ENCODE results near the gene AHSA1. TPM values are rescaled to one million over a fixed set of nuclear protein-coding genes. Genes with fewer than 3 reads are reported as not detected.

The AHSA1 gene
- polyA plus RNA-seq, 2 donors: 75.4 to 97.4 TPM

DNA sequence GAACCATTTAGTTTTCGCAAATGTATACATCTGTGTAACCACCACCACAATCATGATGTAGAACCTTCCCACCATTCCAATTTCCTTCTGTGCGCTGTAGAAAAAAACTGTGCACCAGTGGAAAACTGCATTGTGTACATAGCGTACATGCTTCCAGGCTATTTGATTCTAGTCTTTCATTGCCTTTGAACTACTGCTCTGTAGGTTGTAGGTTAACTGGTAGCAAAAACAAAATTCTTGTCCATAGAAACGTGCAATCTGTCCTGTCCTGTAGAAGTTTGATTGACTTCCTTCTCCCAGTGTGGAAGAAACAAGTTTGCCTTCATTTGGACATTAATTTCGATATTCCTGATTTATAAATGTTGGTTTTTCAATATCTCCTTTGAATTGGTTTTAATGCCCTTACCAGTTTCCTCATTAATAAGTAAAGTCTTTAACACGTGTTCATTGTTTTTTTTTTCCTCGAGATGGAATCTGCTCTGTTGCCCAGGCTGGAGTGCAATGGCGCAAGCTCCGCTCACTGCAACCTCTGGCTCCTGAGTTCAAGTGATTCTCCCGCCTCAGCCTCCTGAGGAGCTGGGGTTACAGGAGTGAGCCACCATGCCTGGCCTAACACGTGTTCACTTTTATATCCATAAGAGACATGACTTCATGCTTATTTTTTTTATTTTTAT lies 44.4 kb downstream of the AHSA1 start:
- H3K36me3 ChIP-seq (ENCODE audit: control insufficient read depth in 2 of 2, insufficient read depth in 2 of 2, low read length in 1 of 2): peaks cover 0 to 2% of the 10 kb centered on the region in 2 donors
- 78 to 81% methylated on average over 11 of the region's 11 CpGs for WGBS, 2 donors
- H3K27me3 ChIP-seq (ENCODE audit: control insufficient read depth in 1 of 2, insufficient read depth in 2 of 2, low read length in 2 of 2): peaks cover 0 to 5% of the 10 kb centered on the region in 2 donors
- H3K27ac ChIP-seq (ENCODE audit: low read depth in 2 of 2, low read length in 1 of 2): no peak overlapping the region
- H3K4me3 ChIP-seq (ENCODE audit: low read depth in 1 of 2, low read length in 2 of 2): no peak overlapping the region
- H3K9me3 ChIP-seq (ENCODE audit: control insufficient read depth in 2 of 2, insufficient read depth in 1 of 2, low read depth in 1 of 2, low read length in 1 of 2): no peaks in the 10 kb centered on the region
- H3K4me1 ChIP-seq (ENCODE audit: control insufficient read depth in 2 of 2, insufficient read depth in 2 of 2, low read length in 1 of 2): peaks cover 5 to 7% of the 10 kb centered on the region in 2 donors

DNA sequence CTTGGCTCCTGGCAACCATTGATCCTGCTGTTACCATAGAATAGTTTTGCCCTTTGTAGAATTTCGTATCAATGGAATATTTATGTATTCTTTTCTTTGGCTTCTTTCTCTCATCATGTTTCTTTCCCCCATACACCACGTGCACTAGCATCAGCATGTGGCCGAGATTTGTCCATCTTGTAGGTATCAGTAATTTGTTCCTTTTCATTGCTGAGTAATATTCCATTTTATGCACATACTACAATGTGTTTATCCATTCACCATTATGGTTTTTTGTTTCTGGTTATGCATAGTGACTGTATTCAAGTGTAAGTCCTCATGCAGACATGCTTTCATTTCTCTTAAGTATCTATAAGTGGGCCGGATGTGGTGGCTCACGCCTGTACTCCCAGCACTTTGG lies 45.2 kb downstream of the AHSA1 start:
- Histone ChIP-seq H3K36me3 (ENCODE audit: control insufficient read depth in 2 of 2, insufficient read depth in 2 of 2, low read length in 1 of 2) (peaks cover 4% of the 10 kb centered on the region in 2 donors), H3K27ac (ENCODE audit: low read depth in 2 of 2, low read length in 1 of 2) (no peak overlapping the region), H3K4me1 (ENCODE audit: control insufficient read depth in 2 of 2, insufficient read depth in 2 of 2, low read length in 1 of 2) (peaks cover 4 to 5% of the 10 kb centered on the region in 2 donors), H3K4me3 (ENCODE audit: low read depth in 1 of 2, low read length in 2 of 2) (no peak overlapping the region), H3K9me3 (ENCODE audit: control insufficient read depth in 2 of 2, insufficient read depth in 1 of 2, low read depth in 1 of 2, low read length in 1 of 2) (no peaks in the 10 kb centered on the region), H3K27me3 (ENCODE audit: control insufficient read depth in 1 of 2, insufficient read depth in 2 of 2, low read length in 2 of 2) (peaks cover 0 to 2% of the 10 kb centered on the region in 2 donors)
- 96 to 98% methylated on average over 5 of the region's 5 CpGs for WGBS, 2 donors

DNA sequence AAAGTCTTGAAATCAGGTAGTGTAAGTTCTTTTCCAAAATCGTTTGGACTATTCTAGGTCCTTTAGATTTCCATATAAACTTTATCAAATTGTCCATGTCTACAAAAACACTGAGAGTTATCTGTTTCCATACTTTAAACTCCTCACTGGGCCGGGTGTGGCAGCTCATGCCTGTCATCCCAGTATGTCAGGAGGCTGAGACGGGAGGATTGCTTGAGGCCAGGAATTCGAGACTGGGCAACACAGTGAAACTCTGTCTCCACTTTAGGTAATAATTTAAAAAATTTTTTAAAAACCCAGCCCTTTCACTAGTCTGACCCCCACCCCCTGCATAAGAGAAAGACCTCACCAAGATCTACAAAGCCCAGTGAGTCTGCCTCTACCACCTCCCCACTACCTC lies 47.1 kb downstream of the AHSA1 start:
- Histone ChIP-seq H3K4me1 (ENCODE audit: control insufficient read depth in 2 of 2, insufficient read depth in 2 of 2, low read length in 1 of 2) (no peaks in the 10 kb centered on the region), H3K4me3 (ENCODE audit: low read depth in 1 of 2, low read length in 2 of 2) (no peak overlapping the region), H3K36me3 (ENCODE audit: control insufficient read depth in 2 of 2, insufficient read depth in 2 of 2, low read length in 1 of 2) (peaks cover 4% of the 10 kb centered on the region in 2 donors), H3K9me3 (ENCODE audit: control insufficient read depth in 2 of 2, insufficient read depth in 1 of 2, low read depth in 1 of 2, low read length in 1 of 2) (no peaks in the 10 kb centered on the region), H3K27ac (ENCODE audit: low read depth in 2 of 2, low read length in 1 of 2) (no peak overlapping the region), H3K27me3 (ENCODE audit: control insufficient read depth in 1 of 2, insufficient read depth in 2 of 2, low read length in 2 of 2) (no peaks in the 10 kb centered on the region)
- 70 to 73% methylated on average over 4 of the region's 4 CpGs for WGBS, 2 donors

DNA sequence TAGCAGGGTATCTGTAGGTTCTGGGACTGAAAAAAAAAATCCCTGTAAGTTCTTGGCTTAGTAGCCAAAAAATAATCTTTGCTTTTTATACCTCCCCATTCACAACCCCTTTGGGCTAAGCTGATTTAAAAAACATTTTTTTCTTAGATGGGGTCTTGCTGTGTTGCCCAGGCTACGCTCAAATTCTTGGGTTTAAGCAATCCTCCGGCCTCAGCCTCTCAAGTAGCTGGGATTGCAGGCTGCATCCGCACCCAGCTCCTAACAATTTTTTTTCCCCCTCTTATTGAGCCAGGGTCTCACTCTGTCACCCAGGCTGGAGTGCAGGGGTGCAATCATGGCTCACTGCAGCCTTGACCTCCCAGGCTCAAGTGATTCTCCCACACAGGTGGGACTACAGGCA lies 49.9 kb downstream of the AHSA1 start:
- Histone ChIP-seq H3K27ac (ENCODE audit: low read depth in 2 of 2, low read length in 1 of 2) (no peak overlapping the region), H3K4me3 (ENCODE audit: low read depth in 1 of 2, low read length in 2 of 2) (no peak overlapping the region), H3K36me3 (ENCODE audit: control insufficient read depth in 2 of 2, insufficient read depth in 2 of 2, low read length in 1 of 2) (peaks cover 16 to 18% of the 10 kb centered on the region in 2 donors), H3K9me3 (ENCODE audit: control insufficient read depth in 2 of 2, insufficient read depth in 1 of 2, low read depth in 1 of 2, low read length in 1 of 2) (no peaks in the 10 kb centered on the region), H3K27me3 (ENCODE audit: control insufficient read depth in 1 of 2, insufficient read depth in 2 of 2, low read length in 2 of 2) (no peaks in the 10 kb centered on the region), H3K4me1 (ENCODE audit: control insufficient read depth in 2 of 2, insufficient read depth in 2 of 2, low read length in 1 of 2) (no peaks in the 10 kb centered on the region)
- 98 to 99% methylated on average over 3 of the region's 3 CpGs for WGBS, 2 donors

DNA sequence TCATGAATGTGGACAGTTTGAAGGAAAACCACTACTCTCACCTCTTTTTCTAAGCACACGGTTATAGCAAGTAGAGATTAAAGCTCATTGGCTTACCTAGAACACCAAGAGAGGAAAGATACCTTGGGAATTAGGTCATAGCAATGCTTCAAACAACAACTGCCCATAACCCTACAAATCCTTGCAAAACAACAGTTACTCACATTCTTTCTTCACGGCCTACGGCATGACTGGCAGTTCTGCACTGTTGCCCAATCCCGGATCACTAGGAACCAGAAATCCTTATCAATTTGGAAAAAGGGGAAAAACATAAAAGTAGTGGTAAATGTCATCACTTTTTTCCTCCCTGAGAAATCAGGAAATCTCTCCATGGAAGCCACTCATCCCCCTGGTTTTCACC lies 50.4 kb downstream of the AHSA1 start:
- no peaks in the 10 kb centered on the region for H3K27me3 ChIP-seq (ENCODE audit: control insufficient read depth in 1 of 2, insufficient read depth in 2 of 2, low read length in 2 of 2)
- H3K27ac ChIP-seq (ENCODE audit: low read depth in 2 of 2, low read length in 1 of 2): no peak overlapping the region
- peaks cover 16 to 18% of the 10 kb centered on the region in 2 donors for H3K36me3 ChIP-seq (ENCODE audit: control insufficient read depth in 2 of 2, insufficient read depth in 2 of 2, low read length in 1 of 2)
- 90 to 95% methylated on average over 4 of the region's 4 CpGs for WGBS, 2 donors
- H3K4me1 ChIP-seq (ENCODE audit: control insufficient read depth in 2 of 2, insufficient read depth in 2 of 2, low read length in 1 of 2): no peaks in the 10 kb centered on the region
- no peak overlapping the region for H3K4me3 ChIP-seq (ENCODE audit: low read depth in 1 of 2, low read length in 2 of 2)
- H3K9me3 ChIP-seq (ENCODE audit: control insufficient read depth in 2 of 2, insufficient read depth in 1 of 2, low read depth in 1 of 2, low read length in 1 of 2): no peaks in the 10 kb centered on the region

DNA sequence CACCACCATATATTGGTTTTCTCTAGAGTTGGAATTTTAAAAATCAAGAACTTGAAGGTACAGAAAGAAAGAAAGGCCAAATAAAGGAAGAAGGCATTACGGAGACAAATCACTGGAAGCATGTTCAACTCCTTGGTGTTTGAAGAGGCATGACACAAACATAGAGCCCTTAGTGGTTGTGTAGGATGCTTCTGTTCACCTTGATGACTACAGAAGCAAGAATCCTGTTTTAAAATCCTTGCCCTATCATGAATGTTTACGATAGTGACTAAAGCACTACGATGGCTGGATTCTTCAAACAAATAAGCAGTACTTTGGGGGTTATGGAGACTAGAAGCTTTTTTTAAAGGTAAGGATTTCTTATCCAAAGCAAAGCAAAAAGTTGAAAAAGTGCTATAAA lies 51.0 kb downstream of the AHSA1 start:
- Histone ChIP-seq H3K4me3 (ENCODE audit: low read depth in 1 of 2, low read length in 2 of 2) (no peak overlapping the region), H3K36me3 (ENCODE audit: control insufficient read depth in 2 of 2, insufficient read depth in 2 of 2, low read length in 1 of 2) (peaks cover 16 to 18% of the 10 kb centered on the region in 2 donors), H3K27ac (ENCODE audit: low read depth in 2 of 2, low read length in 1 of 2) (no peak overlapping the region), H3K4me1 (ENCODE audit: control insufficient read depth in 2 of 2, insufficient read depth in 2 of 2, low read length in 1 of 2) (no peaks in the 10 kb centered on the region), H3K9me3 (ENCODE audit: control insufficient read depth in 2 of 2, insufficient read depth in 1 of 2, low read depth in 1 of 2, low read length in 1 of 2) (no peaks in the 10 kb centered on the region), H3K27me3 (ENCODE audit: control insufficient read depth in 1 of 2, insufficient read depth in 2 of 2, low read length in 2 of 2) (no peaks in the 10 kb centered on the region)
- 93 to 96% methylated on average over 3 of the region's 3 CpGs for WGBS, 2 donors

DNA sequence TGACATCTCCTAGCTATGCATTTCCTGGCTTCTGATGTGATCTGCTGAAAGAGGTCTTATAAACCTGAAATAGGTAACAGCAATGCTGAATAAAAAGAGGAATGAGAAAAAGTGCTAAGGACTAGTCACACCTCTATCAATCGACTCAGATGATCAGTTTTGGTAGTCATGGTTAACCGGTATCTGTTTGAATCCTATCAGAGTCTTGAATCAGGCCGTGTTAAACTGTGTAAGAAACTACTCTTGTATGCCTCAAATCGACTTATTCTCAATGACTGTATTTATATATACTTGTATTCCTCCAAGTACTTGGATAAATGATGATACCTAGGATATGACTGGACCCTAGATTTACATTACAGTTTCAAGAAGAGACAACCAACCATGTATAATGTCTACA lies 51.5 kb downstream of the AHSA1 start:
- no peaks in the 10 kb centered on the region for H3K27me3 ChIP-seq (ENCODE audit: control insufficient read depth in 1 of 2, insufficient read depth in 2 of 2, low read length in 2 of 2)
- 93% methylated on average over 4 of the region's 4 CpGs for WGBS, 2 donors
- no peak overlapping the region for H3K4me3 ChIP-seq (ENCODE audit: low read depth in 1 of 2, low read length in 2 of 2)
- H3K36me3 ChIP-seq (ENCODE audit: control insufficient read depth in 2 of 2, insufficient read depth in 2 of 2, low read length in 1 of 2): peaks cover 16 to 18% of the 10 kb centered on the region in 2 donors
- H3K9me3 ChIP-seq (ENCODE audit: control insufficient read depth in 2 of 2, insufficient read depth in 1 of 2, low read depth in 1 of 2, low read length in 1 of 2): no peaks in the 10 kb centered on the region
- H3K4me1 ChIP-seq (ENCODE audit: control insufficient read depth in 2 of 2, insufficient read depth in 2 of 2, low read length in 1 of 2): no peaks in the 10 kb centered on the region
- no peak overlapping the region for H3K27ac ChIP-seq (ENCODE audit: low read depth in 2 of 2, low read length in 1 of 2)

DNA sequence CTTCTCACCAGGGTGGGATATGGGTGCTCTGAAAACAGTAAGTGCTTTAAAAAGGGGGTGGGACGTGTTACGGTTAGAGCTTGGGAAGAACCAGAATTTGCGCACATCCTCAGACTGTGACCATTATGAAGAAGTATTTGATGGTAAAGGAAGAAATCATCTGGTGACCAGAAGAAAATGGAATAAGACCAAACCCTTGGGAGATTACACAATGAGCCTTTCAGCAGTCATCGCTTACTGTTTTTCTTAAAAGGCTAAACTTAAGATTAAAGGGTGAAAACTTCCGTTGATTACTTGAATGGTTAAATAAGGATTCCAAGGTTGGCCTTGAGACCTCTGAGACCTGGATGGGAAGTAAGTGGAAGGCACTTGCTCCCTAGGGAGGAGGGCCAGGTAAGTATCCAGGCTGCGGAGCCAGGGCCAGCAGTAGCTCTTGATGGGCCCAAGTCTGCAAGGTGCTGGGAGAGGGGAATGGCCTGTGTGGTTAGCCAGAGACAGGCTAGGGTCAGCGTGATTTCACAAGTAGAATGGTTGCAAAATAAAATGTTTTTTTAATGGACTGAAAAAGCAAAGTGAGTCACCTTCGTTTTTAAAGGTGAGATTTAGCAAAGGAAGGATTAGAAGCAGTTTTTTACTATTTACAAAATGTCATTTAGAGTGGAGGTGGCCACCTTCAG lies 53.7 kb downstream of the AHSA1 start:
- Histone ChIP-seq H3K4me3 (ENCODE audit: low read depth in 1 of 2, low read length in 2 of 2) (no peak overlapping the region), H3K27me3 (ENCODE audit: control insufficient read depth in 1 of 2, insufficient read depth in 2 of 2, low read length in 2 of 2) (no peaks in the 10 kb centered on the region), H3K4me1 (ENCODE audit: control insufficient read depth in 2 of 2, insufficient read depth in 2 of 2, low read length in 1 of 2) (no peaks in the 10 kb centered on the region), H3K27ac (ENCODE audit: low read depth in 2 of 2, low read length in 1 of 2) (no peak overlapping the region), H3K36me3 (ENCODE audit: control insufficient read depth in 2 of 2, insufficient read depth in 2 of 2, low read length in 1 of 2) (peaks cover 15 to 18% of the 10 kb centered on the region in 2 donors), H3K9me3 (ENCODE audit: control insufficient read depth in 2 of 2, insufficient read depth in 1 of 2, low read depth in 1 of 2, low read length in 1 of 2) (no peaks in the 10 kb centered on the region)
- WGBS, 2 donors: 91 to 94% methylated on average over 8 of the region's 8 CpGs

DNA sequence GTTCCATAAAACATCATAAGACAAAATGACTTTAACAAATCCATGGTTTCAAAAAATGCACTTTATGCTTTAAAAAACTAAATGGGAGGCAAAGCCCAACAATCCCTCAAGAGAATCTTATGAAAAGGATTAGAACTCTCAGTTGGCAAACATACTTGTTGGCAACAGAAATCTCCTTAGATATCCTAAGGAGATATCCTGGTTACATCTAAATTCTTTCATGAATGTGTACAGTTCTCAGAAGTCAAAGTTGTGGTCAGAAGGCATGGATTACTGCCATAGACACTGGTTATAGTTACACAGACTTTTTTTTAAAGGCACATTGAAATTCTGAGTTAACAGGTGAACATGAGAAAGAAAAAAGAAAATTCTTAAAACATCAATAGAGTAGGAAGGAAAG lies 58.2 kb downstream of the AHSA1 start:
- peaks cover 11 to 14% of the 10 kb centered on the region in 2 donors for H3K36me3 ChIP-seq (ENCODE audit: control insufficient read depth in 2 of 2, insufficient read depth in 2 of 2, low read length in 1 of 2)
- H3K27me3 ChIP-seq (ENCODE audit: control insufficient read depth in 1 of 2, insufficient read depth in 2 of 2, low read length in 2 of 2): no peaks in the 10 kb centered on the region
- H3K4me3 ChIP-seq (ENCODE audit: low read depth in 1 of 2, low read length in 2 of 2): no peak overlapping the region
- H3K4me1 ChIP-seq (ENCODE audit: control insufficient read depth in 2 of 2, insufficient read depth in 2 of 2, low read length in 1 of 2): no peaks in the 10 kb centered on the region
- no peaks in the 10 kb centered on the region for H3K9me3 ChIP-seq (ENCODE audit: control insufficient read depth in 2 of 2, insufficient read depth in 1 of 2, low read depth in 1 of 2, low read length in 1 of 2)
- no peak overlapping the region for H3K27ac ChIP-seq (ENCODE audit: low read depth in 2 of 2, low read length in 1 of 2)

All from esophagus (tissue), 2 donors.